DND-41 (cell line): Measurements from ENCODE around the gene DRC3.

Experiments
- ATAC-seq: fragments of 200-7000 bp; cut with Tn5 transposase; 3 replicates; pipeline ENCODE4 v1.9.1; 2021; ENCODE audit warnings: low read depth; ENCODE audit not compliant: insufficient read depth
- DNase-seq: peaks from one replicate; pipeline ENCODE4 v3.0.0-alpha.2; 2020
- H2AFZ ChIP-seq: 2 replicates; pipeline ENCODE4 v1.6.0; 2012; ENCODE audit warnings: low read depth, low read length
- H3K27ac ChIP-seq: 2 replicates; pipeline ENCODE4 v1.5.1; 2012; ENCODE audit warnings: low read length, inconsistent platforms
- H3K27me3 ChIP-seq: fragments of 200-600 bp; sonication (generic); 2 replicates; pipeline ENCODE4 v1.6.0; 2012; ENCODE audit warnings: low read length, mild to moderate bottlenecking, inconsistent platforms; ENCODE audit not compliant: insufficient read depth, poor library complexity
- H3K36me3 ChIP-seq: 2 replicates; pipeline ENCODE4 v1.5.1; 2012; ENCODE audit warnings: low read length, inconsistent platforms; ENCODE audit not compliant: insufficient read depth
- H3K4me1 ChIP-seq: 2 replicates; pipeline ENCODE4 v1.5.1; 2012; ENCODE audit warnings: mild to moderate bottlenecking, low read length; ENCODE audit not compliant: insufficient read depth
- H3K4me2 ChIP-seq: 2 replicates; pipeline ENCODE4 v1.6.0; 2012; ENCODE audit warnings: mild to moderate bottlenecking, moderate library complexity, low read length, inconsistent platforms; ENCODE audit not compliant: insufficient read depth
- H3K4me3 ChIP-seq, 2 experiments: fragments of 200-600 bp in 1 of 2; shearing (Covaris generic) in 1 of 2; 2 replicates each; pipeline ENCODE4 v1.5.1; 2012 to 2016; ENCODE audit warnings: inconsistent platforms in 2 of 2, low read length in 2 of 2, mild to moderate bottlenecking in 2 of 2, low read depth in 1 of 2, moderate library complexity in 1 of 2
- H3K79me2 ChIP-seq: 2 replicates; pipeline ENCODE4 v1.6.0; 2012; ENCODE audit warnings: low read length, inconsistent platforms; ENCODE audit not compliant: insufficient read depth
- H3K9ac ChIP-seq: 2 replicates; pipeline ENCODE4 v1.6.0; 2012; ENCODE audit warnings: low read depth, mild to moderate bottlenecking, inconsistent platforms, low read length, moderate library complexity
- H3K9me3 ChIP-seq: 2 replicates; pipeline ENCODE4 v1.5.1; 2012; ENCODE audit warnings: low read length, moderate library complexity, mild to moderate bottlenecking, inconsistent platforms; ENCODE audit not compliant: insufficient read depth, severe bottlenecking
- H4K20me1 ChIP-seq: 2 replicates; pipeline ENCODE4 v1.6.0; 2012; ENCODE audit warnings: low read length; ENCODE audit not compliant: insufficient read depth
- EZH2 ChIP-seq: IDR thresholded peaks from 3 replicates; pipeline ENCODE4 v1.6.1; 2012; ENCODE audit warnings: borderline replicate concordance, low read depth, mild to moderate bottlenecking, moderate library complexity, low read length, inconsistent platforms; ENCODE audit not compliant: severe bottlenecking
- TF ChIP-seq, protein P1 (sequence below): IDR thresholded peaks from 2 replicates; pipeline ENCODE4 v1.5.1; 2012; ENCODE audit warnings: borderline replicate concordance, low read length, moderate library complexity, mild to moderate bottlenecking; ENCODE audit not compliant: poor library complexity, severe bottlenecking; ENCODE audit errors: extremely low read depth

Gene DRC3

DNA sequence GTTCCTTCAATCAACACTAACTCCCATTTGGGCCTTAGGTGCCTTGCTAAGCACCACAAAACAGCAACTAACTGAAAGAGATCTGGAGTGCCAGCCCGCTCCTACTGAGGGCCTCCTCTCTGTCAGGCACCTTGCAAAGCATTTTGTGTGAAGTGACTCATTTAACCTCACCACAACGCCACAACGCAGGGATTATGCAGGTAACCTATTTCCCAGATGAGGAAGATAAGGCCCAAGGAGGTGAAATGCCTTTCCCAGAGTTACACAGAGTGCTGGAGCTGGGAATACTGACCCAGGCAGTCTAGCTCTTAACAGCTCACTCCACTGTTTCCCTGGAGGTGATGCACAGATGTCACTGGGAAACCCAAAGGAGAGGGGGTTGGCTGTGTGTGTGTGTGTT lies 32.8 kb downstream of the DRC3 start:
- Histone ChIP-seq H3K9me3 (no peaks in the 10 kb centered on the region), H3K27me3 (no peaks in the 10 kb centered on the region), H3K9ac (no peak overlapping the region), H3K27ac (no peak overlapping the region), H3K4me1 (no peaks in the 10 kb centered on the region), H3K79me2 (no peaks in the 10 kb centered on the region), H3K36me3 (peaks cover 25% of the 10 kb centered on the region), H2AFZ (no peak overlapping the region), H3K4me3 (no peak overlapping the region), H4K20me1 (0 out of 2 replicates have a peak, but pooled peaks cover 5% of the 10 kb centered on the region), H3K4me2 (no peak overlapping the region)
- DNase-seq (no peak), ATAC-seq (no peak)
- no peak for TF ChIP-seq EZH2
- TF ChIP-seq, protein P1, sequence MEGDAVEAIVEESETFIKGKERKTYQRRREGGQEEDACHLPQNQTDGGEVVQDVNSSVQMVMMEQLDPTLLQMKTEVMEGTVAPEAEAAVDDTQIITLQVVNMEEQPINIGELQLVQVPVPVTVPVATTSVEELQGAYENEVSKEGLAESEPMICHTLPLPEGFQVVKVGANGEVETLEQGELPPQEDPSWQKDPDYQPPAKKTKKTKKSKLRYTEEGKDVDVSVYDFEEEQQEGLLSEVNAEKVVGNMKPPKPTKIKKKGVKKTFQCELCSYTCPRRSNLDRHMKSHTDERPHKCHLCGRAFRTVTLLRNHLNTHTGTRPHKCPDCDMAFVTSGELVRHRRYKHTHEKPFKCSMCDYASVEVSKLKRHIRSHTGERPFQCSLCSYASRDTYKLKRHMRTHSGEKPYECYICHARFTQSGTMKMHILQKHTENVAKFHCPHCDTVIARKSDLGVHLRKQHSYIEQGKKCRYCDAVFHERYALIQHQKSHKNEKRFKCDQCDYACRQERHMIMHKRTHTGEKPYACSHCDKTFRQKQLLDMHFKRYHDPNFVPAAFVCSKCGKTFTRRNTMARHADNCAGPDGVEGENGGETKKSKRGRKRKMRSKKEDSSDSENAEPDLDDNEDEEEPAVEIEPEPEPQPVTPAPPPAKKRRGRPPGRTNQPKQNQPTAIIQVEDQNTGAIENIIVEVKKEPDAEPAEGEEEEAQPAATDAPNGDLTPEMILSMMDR = no peak

DNA sequence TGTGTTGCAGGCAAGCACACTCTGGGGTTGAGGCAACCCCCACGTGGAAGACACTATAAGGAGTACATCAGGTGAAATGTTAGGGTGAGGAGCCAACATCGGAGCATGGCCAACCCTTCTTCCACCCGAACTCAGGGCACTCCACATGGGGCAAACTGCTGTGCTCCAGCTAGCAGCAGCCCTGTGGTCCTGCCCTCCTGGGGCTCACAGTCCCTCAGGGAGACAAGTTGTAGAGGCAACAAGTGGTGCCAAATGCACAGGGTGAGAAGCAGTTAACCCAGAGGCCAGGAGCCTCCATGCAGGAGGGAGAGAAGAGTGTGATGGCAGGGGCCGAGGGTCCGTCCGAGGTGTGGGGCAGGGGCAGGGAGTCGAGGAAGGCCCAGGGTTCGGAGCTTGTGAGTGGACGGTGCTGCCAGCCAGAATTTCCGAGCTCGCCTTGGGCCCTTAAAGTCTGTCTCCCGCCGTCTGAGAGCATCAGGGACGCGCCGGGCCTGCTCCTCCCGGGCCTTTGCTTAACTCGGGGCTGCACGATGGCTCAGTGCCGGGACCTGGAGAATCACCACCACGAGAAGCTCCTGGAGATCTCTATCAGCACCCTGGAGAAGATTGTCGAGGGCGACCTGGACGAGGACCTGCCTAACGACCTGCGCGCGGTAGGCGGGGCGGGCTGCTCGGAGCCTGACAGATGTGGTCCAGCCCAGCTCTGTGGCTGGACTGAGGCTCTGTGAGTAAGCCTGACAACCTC lies 34.0 kb downstream of the DRC3 start:
- no peak overlapping the region for H3K27ac ChIP-seq
- H3K4me3 ChIP-seq = no peak overlapping the region
- H3K4me2 ChIP-seq = no peak overlapping the region
- no peak overlapping the region for H2AFZ ChIP-seq
- H3K27me3 ChIP-seq = no peaks in the 10 kb centered on the region
- TF ChIP-seq, protein P1 = no peak
- TF ChIP-seq EZH2 = no peak
- DNase-seq (no peak), ATAC-seq (no peak)
- H3K36me3 ChIP-seq = peaks cover 31% of the 10 kb centered on the region
- no peaks in the 10 kb centered on the region for H3K9me3 ChIP-seq
- H4K20me1 ChIP-seq = 0 out of 2 replicates have a peak, but pooled peaks cover 5% of the 10 kb centered on the region
- no peaks in the 10 kb centered on the region for H3K79me2 ChIP-seq
- H3K4me1 ChIP-seq = no peaks in the 10 kb centered on the region
- no peak overlapping the region for H3K9ac ChIP-seq

DNA sequence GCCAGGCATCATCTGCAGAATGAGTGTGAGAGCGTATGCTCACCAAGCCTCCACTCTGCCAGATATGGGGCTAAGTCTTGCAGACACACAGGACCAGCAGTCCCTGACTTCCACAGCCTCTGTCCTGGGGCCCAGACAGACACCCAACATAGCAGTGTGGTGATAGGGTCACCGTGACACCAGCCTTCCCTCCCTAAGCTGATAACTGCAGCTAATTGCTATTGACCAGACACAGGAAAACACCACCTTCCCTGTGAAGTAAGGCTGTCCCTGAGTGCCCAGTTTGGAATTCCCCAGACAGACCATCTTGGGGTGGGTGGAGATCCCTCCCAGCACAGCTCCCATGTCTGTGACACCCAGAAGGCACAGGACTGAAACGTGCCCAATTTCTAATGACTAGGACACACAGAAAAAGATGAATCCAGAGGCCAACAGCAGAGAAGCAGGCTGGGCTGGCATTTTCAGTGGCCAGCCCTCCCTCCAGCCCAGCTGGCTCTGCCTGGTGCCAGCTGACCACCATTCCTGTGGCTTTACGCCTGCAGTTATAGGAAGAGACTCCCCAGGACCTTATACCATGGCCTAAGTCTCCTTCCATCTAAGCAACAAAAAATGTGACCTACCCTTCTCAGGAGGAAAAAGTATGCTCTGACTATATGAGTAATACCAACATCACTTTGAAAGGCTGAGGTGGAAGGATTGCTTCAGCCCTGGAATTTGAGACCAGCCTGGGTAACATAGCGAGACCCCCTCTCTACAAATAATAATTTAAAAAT lies 36.0 kb downstream of the DRC3 start:
- H3K27ac ChIP-seq = no peak overlapping the region
- H3K4me2 ChIP-seq = no peak overlapping the region
- no peak overlapping the region for H3K9ac ChIP-seq
- no peak overlapping the region for H3K4me3 ChIP-seq
- no peak overlapping the region for H2AFZ ChIP-seq
- no peak for ATAC-seq
- TF ChIP-seq EZH2 = no peak
- TF ChIP-seq, protein P1 = no peak
- H4K20me1 ChIP-seq = 0 out of 2 replicates have a peak, but pooled peaks cover 5% of the 10 kb centered on the region
- no peaks in the 10 kb centered on the region for H3K4me1 ChIP-seq
- no peaks in the 10 kb centered on the region for H3K79me2 ChIP-seq
- no peaks in the 10 kb centered on the region for H3K27me3 ChIP-seq
- H3K9me3 ChIP-seq = no peaks in the 10 kb centered on the region
- peaks cover 33% of the 10 kb centered on the region for H3K36me3 ChIP-seq
- DNase-seq = no peak
